ENCODE data around the gene WDR27.

WDR27 gene

DNA sequence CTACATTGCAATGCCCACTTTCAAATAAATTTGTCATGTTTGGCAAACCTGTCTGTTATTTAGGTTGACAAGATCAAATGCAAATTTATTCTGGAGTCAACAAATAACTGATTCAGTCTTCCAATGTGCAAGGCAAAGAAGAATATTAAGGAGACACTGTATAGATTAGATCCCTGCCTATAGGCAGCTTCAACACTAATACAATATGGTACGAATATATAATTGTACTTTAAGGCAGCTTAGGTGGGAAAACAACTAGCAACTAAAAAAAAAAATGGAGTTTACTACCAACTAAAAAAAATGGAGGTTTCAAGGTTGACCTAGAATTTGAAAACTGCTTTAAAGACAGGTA lies 24.2 kb upstream of the WDR27 start:
- Histone ChIP-seq H4K91ac (ENCODE audit: low read length) (no peak overlapping the region), H4K8ac (ENCODE audit: low read length) (no peak overlapping the region), H3K18ac (ENCODE audit: low read depth in 1 of 2, low read length in 2 of 2) (no peak overlapping the region), H3K9ac (ENCODE audit: low read length) (no peak overlapping the region), H3K36me3 (ENCODE audit: control insufficient read depth in 1 of 2, insufficient read depth in 2 of 2, low read depth in 1 of 2, low read length in 2 of 2) (no peaks in the 10 kb centered on the region), H3K4me2 (ENCODE audit: low read length, poor library complexity, severe bottlenecking) (no peak overlapping the region), H2BK5ac (ENCODE audit: low read depth, low read length, poor library complexity, severe bottlenecking) (no peak overlapping the region), H3K23ac (ENCODE audit: low read length in 2 of 2) (no peak overlapping the region), H3K79me1 (replicated peaks; ENCODE audit: low read length, poor library complexity, severe bottlenecking) (peaks cover 3% of the 10 kb centered on the region), H2AFZ (ENCODE audit: low read depth, low read length) (no peak overlapping the region), H2AK5ac (ENCODE audit: low read length, severe bottlenecking) (no peak overlapping the region), H3K4me3 (ENCODE audit: insufficient read depth in 1 of 2, low read depth in 1 of 2, low read length in 2 of 2) (no peak overlapping the region), H3K27ac (ENCODE audit: low read length, poor library complexity, severe bottlenecking) (no peak overlapping the region), H3K14ac (ENCODE audit: low read length in 2 of 2) (no peak overlapping the region), H2BK120ac (ENCODE audit: low read depth, low read length) (no peak overlapping the region), H3K4me1 (ENCODE audit: control insufficient read depth, insufficient read depth, low read depth, low read length) (peaks cover 9% of the 10 kb centered on the region), H3K27me3 (ENCODE audit: control insufficient read depth in 1 of 2, insufficient read depth in 1 of 2, low read length in 2 of 2) (no peaks in the 10 kb centered on the region), H2BK15ac (ENCODE audit: low read depth, poor library complexity, severe bottlenecking) (no peak overlapping the region), H3K9me3 (ENCODE audit: control insufficient read depth, low read length) (no peaks in the 10 kb centered on the region), H2BK12ac (ENCODE audit: low read length in 2 of 2) (no peak overlapping the region), H3K4ac (ENCODE audit: low read depth in 1 of 2, low read length in 2 of 2) (no peak overlapping the region)
- DNase-seq: no peak
- no CpG with 5 or more reads among the region's 1 CpG for WGBS

DNA sequence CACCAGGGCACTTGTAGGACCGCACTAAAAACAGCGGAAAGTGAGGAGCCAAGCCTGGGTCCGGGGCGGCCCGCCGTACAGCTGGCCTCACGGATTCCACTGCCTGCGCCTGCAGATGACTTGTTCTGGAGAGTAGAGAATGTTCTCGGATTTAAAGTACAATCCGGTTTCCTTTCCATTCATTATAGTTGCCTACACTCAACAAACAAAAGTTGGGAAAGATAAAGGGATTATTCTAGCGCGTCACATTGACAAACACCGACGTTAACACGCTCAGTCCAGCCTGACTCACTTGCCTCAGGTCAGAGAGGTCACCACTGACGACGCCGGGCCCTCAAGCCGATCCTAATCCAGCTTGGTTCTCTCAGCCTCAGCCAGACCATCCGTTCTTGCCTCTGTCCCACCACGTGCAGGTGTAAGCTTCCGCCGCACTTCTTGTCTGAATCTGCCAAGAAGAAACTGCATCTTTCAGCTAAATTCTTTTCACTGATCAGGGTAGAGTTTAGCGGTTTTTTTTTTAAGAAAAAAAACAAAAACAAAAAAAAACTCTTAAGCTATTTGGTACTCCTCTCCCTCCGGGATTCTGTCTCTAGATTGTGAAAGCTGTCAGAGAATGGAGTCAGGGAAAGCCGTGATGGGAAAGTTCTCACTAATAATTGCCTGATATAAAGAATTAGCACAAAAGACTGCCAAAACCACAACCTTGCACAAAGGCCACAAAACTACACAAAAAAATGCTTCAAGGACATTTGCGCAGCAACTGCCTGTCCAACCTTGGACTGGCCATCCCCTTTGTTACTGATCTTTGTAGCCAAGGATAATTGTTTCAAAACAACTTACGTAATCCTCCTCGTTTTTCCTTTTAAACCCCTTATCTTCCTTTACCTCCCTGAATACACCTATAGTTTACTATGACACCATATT lies 23.6 kb upstream of the WDR27 start:
- Histone ChIP-seq H3K4me3 (ENCODE audit: insufficient read depth in 1 of 2, low read depth in 1 of 2, low read length in 2 of 2) (peak overlapping the region; percentile 77 to 93), H3K18ac (ENCODE audit: low read depth in 1 of 2, low read length in 2 of 2) (peak overlapping the region; percentile 89), H4K8ac (ENCODE audit: low read length) (peak overlapping the region; percentile 84), H3K36me3 (ENCODE audit: control insufficient read depth in 1 of 2, insufficient read depth in 2 of 2, low read depth in 1 of 2, low read length in 2 of 2) (no peaks in the 10 kb centered on the region), H2BK12ac (ENCODE audit: low read length in 2 of 2) (no peak overlapping the region), H2BK120ac (ENCODE audit: low read depth, low read length) (no peak overlapping the region), H3K9me3 (ENCODE audit: control insufficient read depth, low read length) (no peaks in the 10 kb centered on the region), H3K4me2 (ENCODE audit: low read length, poor library complexity, severe bottlenecking) (peak overlapping the region; percentile 95), H3K4ac (ENCODE audit: low read depth in 1 of 2, low read length in 2 of 2) (peak overlapping the region in 1 of 2 experiments; percentile 41), H3K14ac (ENCODE audit: low read length in 2 of 2) (peak overlapping the region in 1 of 2 experiments; percentile 68), H3K79me1 (replicated peaks; ENCODE audit: low read length, poor library complexity, severe bottlenecking) (peaks cover 3% of the 10 kb centered on the region), H3K23ac (ENCODE audit: low read length in 2 of 2) (peak overlapping the region in 1 of 2 experiments; percentile 69), H3K9ac (ENCODE audit: low read length) (peak overlapping the region; percentile 86), H2BK5ac (ENCODE audit: low read depth, low read length, poor library complexity, severe bottlenecking) (no peak overlapping the region), H2BK15ac (ENCODE audit: low read depth, poor library complexity, severe bottlenecking) (no peak overlapping the region), H4K91ac (ENCODE audit: low read length) (no peak overlapping the region), H3K27me3 (ENCODE audit: control insufficient read depth in 1 of 2, insufficient read depth in 1 of 2, low read length in 2 of 2) (no peaks in the 10 kb centered on the region), H3K4me1 (ENCODE audit: control insufficient read depth, insufficient read depth, low read depth, low read length) (peaks cover 9% of the 10 kb centered on the region), H2AK5ac (ENCODE audit: low read length, severe bottlenecking) (no peak overlapping the region), H3K27ac (ENCODE audit: low read length, poor library complexity, severe bottlenecking) (peak overlapping the region; percentile 64), H2AFZ (ENCODE audit: low read depth, low read length) (peak overlapping the region; percentile 97)
- 19% methylated on average over 23 of the region's 29 CpGs for WGBS
- peak; percentile 96 for DNase-seq

DNA sequence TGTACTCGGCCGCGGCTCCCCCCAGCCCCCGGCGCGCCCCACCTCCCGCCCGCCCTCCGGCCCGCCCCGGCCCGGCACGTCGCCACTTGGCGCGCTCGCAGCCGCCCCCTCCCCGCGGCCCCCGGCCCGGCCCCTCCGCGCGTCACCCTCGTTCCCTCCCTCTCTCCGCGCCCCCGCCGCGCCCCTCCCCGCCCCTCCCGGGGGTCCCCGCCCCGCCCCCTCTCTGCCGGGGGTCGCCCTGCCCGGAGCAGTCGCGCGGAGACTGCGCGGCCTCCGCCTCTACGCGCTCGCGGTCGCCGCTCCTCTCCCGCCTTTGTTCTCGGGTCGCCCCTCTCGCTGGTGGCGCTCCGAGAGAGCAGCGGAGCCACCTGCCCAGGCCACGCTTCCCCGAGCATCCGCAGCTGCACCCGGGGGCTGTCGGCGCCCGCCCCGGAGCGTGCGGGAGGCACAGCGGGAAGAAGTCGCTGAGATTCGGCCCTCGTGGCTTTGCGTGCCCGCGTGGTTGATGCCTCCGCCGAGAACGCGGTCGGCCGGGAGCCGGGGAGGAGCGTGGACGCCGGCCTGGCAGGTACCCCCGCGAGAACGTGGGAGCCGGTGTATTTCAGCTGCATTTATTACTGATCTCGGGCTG lies 22.8 kb upstream of the WDR27 start, which contains the start of gene PHF10:
TSS of gene PHF10 (minus strand) at position 7 of the 631 bp plus-strand sequence. CDS start 569 bp downstream, outside the sequence.
- H3K27me3 ChIP-seq (ENCODE audit: control insufficient read depth in 1 of 2, insufficient read depth in 1 of 2, low read length in 2 of 2): no peaks in the 10 kb centered on the region
- H3K4me1 ChIP-seq (ENCODE audit: control insufficient read depth, insufficient read depth, low read depth, low read length): peaks cover 9% of the 10 kb centered on the region
- under 1% methylated on average over 48 of the region's 89 CpGs for WGBS
- no peak within 1 kb of the TSS for H2BK5ac ChIP-seq (ENCODE audit: low read depth, low read length, poor library complexity, severe bottlenecking)
- H3K23ac ChIP-seq (ENCODE audit: low read length in 2 of 2): peak within 1 kb of the TSS in 1 of 2 experiments; percentile 97
- peak within 1 kb of the TSS; percentile 96 for H3K4me2 ChIP-seq (ENCODE audit: low read length, poor library complexity, severe bottlenecking)
- H3K9ac ChIP-seq (ENCODE audit: low read length): peak within 1 kb of the TSS; percentile 92
- H3K36me3 ChIP-seq (ENCODE audit: control insufficient read depth in 1 of 2, insufficient read depth in 2 of 2, low read depth in 1 of 2, low read length in 2 of 2): no peaks in the 10 kb centered on the region
- DNase-seq: peak; percentile 32
- no peaks in the 10 kb centered on the region for H3K9me3 ChIP-seq (ENCODE audit: control insufficient read depth, low read length)
- peak within 1 kb of the TSS; percentile 93 for H4K91ac ChIP-seq (ENCODE audit: low read length)
- no peak within 1 kb of the TSS for H2AK5ac ChIP-seq (ENCODE audit: low read length, severe bottlenecking)
- H3K79me1 ChIP-seq (replicated peaks; ENCODE audit: low read length, poor library complexity, severe bottlenecking): peaks cover 3% of the 10 kb centered on the region
- H3K4ac ChIP-seq (ENCODE audit: low read depth in 1 of 2, low read length in 2 of 2): peak within 1 kb of the TSS; percentile 88 to 94
- peak within 1 kb of the TSS; percentile 84 for H4K8ac ChIP-seq (ENCODE audit: low read length)
- peak within 1 kb of the TSS in 1 of 2 experiments; percentile 71 for H2BK12ac ChIP-seq (ENCODE audit: low read length in 2 of 2)
- H3K4me3 ChIP-seq (ENCODE audit: insufficient read depth in 1 of 2, low read depth in 1 of 2, low read length in 2 of 2): peak within 1 kb of the TSS; percentile 91 to 93
- H3K14ac ChIP-seq (ENCODE audit: low read length in 2 of 2): peak within 1 kb of the TSS in 1 of 2 experiments; percentile 95
- H2AFZ ChIP-seq (ENCODE audit: low read depth, low read length): peak within 1 kb of the TSS; percentile 97
- peak within 1 kb of the TSS; percentile 94 for H2BK120ac ChIP-seq (ENCODE audit: low read depth, low read length)
- peak within 1 kb of the TSS; percentile 64 for H3K27ac ChIP-seq (ENCODE audit: low read length, poor library complexity, severe bottlenecking)
- H3K18ac ChIP-seq (ENCODE audit: low read depth in 1 of 2, low read length in 2 of 2): peak within 1 kb of the TSS; percentile 94 to 99
- peak within 1 kb of the TSS; percentile 99 for H2BK15ac ChIP-seq (ENCODE audit: low read depth, poor library complexity, severe bottlenecking)
